ENCODE measurements around the gene TIMM17B.

Gene TIMM17B

GRCh38 chrX:48908600-48908999, 11.0 kb upstream of the TIMM17B start:
- TF ChIP-seq CTCF (IDR thresholded peaks at IDR 0.05) = no peak

DNA sequence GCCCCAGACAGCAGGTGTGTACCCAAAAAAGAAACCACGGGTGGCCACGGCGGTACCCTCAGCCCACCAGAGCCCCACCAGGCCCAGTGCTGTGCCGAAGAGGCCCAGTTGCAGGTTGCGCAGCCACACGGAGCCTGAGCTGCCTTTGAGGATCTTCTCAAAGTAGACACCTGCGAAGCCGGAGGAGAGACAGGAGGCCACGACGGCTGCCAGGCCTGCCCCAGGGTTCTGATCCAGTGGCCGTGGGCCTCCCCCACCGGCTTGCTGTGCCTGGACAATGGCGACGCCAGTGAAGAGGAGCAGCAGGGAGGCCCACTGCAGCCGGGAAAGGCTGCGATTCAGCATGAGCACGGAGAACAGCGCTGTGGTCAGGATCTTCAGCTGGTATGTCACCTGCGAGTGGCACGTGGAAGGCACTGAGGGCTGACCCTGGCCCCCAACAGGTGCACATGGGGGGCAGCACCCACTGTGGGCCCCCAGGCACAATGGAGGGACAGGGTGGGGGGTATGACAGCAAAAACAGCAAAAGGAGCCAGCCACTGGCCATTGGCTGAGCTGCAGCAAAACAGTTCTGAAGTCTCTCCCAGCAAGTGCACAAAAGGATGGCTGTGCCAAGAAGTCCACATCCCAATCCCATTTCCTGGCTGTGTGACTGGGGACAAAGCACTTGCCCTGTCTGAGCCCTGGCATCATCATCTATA, 7.7 kb upstream of the TIMM17B start:
- no peak for TF ChIP-seq CTCF (IDR thresholded peaks at IDR 0.05)

- TF ChIP-seq CTCF (IDR thresholded peaks at IDR 0.05) = no peak
Measured at GRCh38 chrX:48904626-48905025, 7.1 kb upstream of the TIMM17B start.

DNA sequence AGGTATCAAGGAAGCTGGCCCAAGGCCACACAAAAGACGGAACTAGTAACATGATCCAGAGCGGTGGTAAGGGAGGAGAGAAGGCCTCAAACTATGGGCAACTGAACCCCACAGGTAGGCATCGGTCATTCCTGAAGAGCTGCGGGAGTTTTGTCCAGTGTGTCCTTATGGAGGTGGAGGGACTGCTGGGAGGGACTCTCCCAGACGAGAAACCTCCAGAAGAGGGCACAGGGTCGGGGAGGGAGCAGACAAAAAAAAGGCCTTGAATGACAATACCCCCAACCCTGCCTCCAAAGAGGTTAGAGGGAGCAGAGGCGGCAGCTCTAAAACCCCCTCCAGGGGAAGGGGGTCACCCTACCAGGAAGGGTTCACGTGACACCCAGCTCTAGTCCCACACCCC, 6.6 kb upstream of the TIMM17B start:
- TF ChIP-seq CTCF (IDR thresholded peaks at IDR 0.05) = no peak

GRCh38 chrX:48903290-48903689, 5.7 kb upstream of the TIMM17B start:
- TF ChIP-seq CTCF (IDR thresholded peaks at IDR 0.05) = no peak

DNA sequence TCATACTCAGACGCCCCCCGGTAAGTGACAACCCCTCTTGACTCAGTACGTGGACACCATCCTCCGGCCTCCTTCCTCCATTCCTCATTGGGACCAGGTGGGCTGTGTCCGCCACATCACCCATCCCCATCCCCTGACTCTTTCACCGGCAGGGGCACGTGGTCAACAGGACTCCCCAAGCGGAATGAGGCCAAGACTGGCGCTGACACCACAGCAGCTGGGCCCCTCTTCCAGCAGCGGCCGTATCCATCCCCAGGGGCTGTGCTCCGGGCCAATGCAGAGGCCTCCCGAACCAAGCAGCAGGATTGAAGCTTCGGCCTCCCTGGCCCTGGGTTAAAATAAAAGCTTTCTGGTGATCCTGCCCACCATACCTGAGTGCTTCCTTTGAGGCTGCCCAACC, 5.2 kb upstream of the TIMM17B start:
- TF ChIP-seq CTCF (IDR thresholded peaks at IDR 0.05) = no peak

GRCh38 chrX:48902135-48902534, 4.6 kb upstream of the TIMM17B start:
- TF ChIP-seq CTCF (IDR thresholded peaks at IDR 0.05) = no peak

DNA sequence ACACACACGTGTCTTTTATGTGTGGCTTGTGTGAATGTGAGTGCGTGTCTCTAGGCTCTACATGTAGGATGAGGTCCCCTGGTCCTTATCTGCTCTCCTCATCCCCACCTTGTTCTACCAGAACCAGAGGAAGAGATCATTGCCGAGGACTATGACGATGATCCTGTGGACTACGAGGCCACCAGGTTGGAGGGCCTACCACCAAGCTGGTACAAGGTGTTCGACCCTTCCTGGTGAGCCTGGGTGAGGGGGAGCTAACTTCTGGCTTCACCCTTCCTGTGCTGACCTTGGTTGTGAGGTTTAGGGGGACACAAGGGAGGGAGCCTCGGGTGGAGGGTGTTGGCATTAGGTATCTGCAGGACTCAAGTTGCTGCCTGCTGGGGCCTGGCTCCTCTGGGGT, 3.5 kb upstream of the TIMM17B start:
- no peak for TF ChIP-seq CTCF (IDR thresholded peaks at IDR 0.05)

Measured in LNCAP (cell line).